DMS53 (cell line): ENCODE data around the gene ANTXRL.
"Not testable (repeated sequence)": the region's sequence is repeated elsewhere in the genome, so short reads cannot be mapped to it uniquely, and the experiment has no call there.

ENCODE experiments used
- DNase-seq: peaks from one replicate; lab custom pipeline; 2025; lab: John Stamatoyannopoulos, UW

The ANTXRL gene

GRCh38 chr10:46254467-46254866 lies 32.3 kb upstream of the ANTXRL start:
- DNase-seq, result no peak

DNA sequence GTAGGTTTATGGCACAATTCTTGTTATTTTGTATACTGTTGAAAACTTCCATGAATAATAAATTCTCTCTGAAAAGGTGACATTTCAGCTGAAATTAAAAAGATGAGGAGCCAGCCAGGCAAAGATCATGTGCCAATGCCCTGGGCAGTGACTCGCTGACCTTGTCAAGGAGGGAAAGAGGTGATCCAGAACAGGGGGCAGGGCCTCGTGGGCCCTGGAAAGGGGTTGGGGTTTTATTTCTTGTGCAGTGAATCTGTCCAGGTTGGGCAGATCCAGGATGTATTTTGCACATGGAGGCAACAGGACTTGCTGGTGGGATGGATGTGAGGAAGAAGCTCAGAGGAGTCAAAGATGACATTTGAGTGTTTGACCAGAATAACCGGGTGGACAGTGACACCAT lies 31.6 kb upstream of the ANTXRL start:
- DNase-seq, result not testable (repeated sequence)

- peak; percentile 86 for DNase-seq
Observed at GRCh38 chr10:46255801-46256747, 30.7 kb upstream of the ANTXRL start.

DNA sequence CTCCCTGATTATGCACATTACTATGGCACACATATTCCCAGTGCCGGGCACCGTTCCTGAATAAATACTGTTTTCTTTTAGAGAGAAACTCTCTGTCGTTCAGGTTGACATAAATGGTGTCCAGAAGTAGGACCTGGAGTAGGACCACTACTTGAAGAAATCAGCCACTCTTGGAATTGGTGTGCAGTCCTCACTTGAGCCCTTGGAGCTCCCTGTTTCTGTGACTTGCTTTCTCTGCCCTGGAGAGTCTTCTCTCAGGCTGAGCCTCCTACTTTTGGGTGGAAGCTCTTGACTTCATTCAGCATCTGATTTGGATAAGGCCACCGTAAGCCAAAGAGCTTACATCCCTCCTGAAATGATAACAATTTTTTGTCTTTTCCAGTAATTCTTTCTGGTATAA lies 29.7 kb upstream of the ANTXRL start:
- no peak for DNase-seq

DNA sequence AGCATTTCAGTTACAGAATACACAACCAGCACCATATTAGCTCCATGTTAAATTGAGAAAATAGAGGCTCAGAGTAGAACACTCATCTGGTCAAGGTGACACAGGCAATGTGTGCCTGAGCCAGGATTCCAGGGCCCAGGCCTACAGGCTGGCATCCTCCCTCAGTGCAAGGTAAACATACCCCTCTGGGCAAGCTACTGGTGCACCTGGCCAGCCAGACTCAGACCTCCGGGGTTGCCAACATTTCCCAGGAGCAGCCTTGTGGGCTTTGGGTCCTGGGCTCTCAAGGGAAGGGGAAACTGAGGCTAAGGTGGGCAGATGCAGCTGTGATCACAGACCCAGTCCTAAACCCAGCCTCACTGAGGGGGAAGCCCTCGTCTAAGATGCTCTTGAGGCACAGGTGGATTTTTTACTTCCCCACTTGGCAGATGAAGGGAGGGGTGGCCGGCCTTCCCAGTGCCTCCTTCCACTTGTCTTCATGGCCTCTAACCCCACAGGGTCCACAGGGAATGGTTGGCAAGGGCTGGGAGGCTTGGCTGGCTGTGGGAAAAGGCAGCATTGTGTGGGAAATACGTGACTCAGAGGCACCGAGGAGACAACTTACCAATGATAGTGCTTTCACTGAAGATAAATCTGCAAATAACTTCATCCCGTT lies 23.8 kb upstream of the ANTXRL start:
- not testable (repeated sequence) for DNase-seq

DNA sequence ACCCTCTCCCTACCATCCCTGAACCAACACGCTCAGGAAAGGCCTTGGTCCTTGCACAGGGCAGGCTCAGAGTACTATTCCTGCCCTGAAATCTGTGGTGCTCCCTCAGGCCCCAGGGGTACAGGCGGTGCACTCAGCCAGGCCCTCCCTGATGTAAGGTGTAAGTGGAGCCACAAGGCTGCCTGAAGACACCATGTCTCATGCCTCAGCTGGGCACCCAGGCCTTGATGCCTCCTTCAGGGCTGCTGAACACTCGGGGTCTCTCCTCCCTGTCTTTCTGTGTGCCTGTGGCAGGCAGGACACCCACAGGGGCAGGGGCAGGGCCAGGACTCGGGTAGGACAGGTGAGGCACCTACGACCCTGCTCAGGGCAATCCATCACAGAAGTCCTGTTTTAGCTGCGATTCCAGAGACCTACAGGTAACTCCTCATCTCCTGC lies 22.9 kb upstream of the ANTXRL start:
- no peak for DNase-seq

GRCh38 chr10:46264336-46264735 lies 22.5 kb upstream of the ANTXRL start:
- no peak for DNase-seq

GRCh38 chr10:46264737-46265368 lies 21.9 kb upstream of the ANTXRL start:
- no peak for DNase-seq

DNA sequence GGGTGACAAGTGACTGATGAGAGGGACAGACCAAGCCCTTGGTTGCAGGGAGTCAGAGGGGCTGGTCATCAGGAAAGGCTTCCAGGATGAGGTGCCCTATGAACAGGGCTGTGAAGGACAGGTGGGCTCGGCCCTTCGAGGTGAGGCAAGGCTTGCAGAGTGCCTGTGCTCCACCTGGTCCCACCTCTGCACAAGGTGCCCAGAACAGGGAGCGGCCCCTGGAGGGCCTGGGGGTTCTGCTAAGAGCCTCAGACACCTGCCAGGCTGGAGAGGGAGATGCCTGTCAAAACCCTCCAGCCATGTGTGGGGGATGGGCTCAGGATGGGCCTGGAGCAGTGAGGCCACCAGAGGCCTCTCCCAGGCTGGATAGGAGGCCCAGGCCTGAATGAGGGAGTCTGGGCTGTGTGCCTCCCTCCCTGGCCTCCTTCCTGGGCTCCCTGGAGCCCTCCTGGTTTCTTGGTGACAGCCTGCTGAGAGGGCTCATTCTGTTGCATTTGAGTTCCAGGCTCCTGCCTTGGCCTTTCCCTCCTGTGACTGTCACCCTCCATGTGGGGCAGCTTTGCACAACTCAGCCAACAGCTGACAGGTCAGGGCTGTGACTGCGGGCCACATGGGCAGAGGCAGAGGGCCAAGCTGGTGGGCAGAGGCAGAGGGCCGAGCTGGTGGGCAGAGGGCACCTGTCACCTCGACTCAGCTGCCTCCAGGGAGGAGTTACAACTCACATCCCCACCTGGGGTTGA lies 21.1 kb upstream of the ANTXRL start:
- not testable (repeated sequence) for DNase-seq

DNA sequence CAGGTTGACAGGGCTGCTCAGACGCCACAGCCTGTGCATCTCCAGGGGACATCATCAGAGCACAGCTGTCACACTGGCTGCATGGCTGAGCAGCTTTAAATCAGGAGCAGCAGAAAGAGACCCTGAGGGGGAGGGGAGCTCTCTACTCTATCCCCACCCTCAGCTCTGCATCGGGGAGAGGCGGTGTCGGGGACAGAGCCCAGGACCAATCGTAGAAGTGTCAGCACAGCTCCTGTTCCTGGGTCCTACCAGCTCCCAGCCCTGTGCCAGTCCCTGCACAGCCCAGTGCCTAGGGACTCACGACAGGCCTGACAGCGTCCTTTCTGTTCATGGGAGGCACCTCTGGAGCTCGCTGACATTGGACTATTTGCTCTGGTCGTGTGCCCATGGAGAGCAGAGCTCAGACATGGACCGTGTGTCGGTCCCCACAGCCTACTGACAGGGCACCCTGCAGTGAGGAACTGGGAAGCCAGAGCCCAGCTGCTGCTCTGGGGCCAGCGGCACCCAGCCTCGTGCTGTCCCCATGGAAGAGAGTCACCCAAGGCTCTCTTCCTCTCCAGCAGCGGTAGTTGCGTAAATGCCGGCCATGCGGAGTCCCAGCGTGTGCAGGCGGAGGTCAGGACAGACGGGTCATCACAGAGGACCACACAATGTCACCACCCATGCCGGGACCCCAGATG lies 20.4 kb upstream of the ANTXRL start:
- DNase-seq, result no peak

DNA sequence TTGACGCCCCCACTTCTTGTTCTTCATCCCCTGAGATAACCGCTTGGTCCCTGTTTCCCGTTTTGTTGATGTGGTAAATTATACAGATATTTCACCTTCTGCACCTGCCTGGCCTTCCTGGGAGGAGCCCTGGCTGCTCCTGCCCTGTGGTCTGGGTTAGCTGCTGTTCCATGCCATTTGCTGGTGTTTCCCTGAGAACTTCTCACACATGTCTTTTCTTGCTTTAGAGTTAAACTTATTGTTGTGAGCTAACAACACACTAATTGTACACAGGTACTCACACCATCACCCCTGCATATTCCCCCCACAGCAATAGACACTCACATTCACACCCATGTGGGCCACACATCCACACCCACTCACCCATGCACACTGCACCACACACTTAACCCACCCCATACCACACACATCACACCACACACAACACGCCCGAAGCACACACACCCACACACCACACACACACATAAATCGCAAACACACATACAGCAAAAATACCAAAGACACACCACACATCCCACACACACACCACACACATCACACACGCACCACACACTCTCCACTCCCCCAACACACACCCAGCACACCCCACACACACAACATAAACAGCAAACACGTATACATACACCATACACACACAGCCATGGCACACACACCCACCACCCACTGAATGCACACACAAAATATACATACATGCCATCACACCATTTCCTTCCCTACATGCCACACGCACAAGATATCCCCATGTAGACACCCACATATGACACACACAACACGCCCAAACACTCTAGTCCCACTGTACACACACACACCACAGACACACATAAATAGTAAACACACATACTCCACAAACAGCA lies 19.4 kb upstream of the ANTXRL start:
- DNase-seq, result no peak

- DNase-seq, result no peak
Observed at GRCh38 chr10:46268076-46268881, 18.5 kb upstream of the ANTXRL start.

- peak; percentile 46 for DNase-seq
Observed at GRCh38 chr10:46269554-46270053, 17.2 kb upstream of the ANTXRL start.

GRCh38 chr10:46270086-46270811 lies 16.5 kb upstream of the ANTXRL start:
- no peak for DNase-seq

- not testable (repeated sequence) for DNase-seq
Observed at GRCh38 chr10:46270963-46271530, 15.8 kb upstream of the ANTXRL start.

GRCh38 chr10:46271795-46272499 lies 14.8 kb upstream of the ANTXRL start:
- not testable (repeated sequence) for DNase-seq

- no peak for DNase-seq
Observed at GRCh38 chr10:46272863-46273415, 13.9 kb upstream of the ANTXRL start.
